ENCODE results near the gene APH1B. TPM values are rescaled to one million over a fixed set of nuclear protein-coding genes. Genes with fewer than 3 reads are reported as not detected.
"Not testable (repeated sequence)": the region's sequence is repeated elsewhere in the genome, so short reads cannot be mapped to it uniquely, and the experiment has no call there.

Gene APH1B
- total RNA-seq: 30.6 TPM

DNA sequence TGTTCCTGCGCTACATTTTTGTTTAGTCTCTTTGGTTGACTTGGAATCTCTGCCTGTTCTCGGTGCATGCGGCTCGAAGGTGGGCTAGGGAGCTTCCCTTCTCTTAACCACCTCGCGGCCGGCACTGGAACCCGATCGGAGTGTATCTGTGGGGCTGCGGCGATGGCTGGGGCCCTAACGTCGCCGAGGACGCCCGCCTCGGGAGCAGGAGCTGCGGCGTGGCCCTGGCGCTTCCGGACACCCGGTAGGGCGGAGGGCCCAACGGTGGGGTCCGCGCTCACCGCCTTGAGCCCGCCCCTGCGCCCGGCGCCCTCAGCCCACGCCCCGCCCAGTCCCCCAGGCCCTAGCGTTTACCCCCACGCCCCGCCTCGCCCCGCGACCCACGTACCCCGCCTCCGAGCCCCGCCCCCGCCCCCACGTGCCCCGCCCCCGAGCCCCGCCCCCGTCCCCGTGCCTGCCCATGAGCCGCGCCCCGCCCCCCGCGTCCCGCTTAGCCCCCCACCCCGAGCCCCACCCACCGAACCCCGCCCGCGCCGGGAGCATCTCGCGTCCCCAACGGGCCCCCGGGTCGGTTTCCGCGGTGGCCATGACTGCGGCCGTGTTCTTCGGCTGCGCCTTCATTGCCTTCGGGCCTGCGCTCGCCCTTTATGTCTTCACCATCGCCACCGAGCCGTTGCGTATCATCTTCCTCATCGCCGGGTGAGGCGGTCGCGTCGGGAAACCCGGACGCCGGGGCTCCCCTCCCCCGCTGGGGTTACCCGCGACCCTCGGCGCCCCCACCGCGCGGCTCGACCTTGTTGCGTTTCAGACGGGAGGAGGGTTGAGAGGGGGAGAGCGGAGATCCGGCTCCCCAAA, at the start of gene APH1B:
TSS of gene APH1B (plus strand) at position 568 of the 855 bp plus-strand sequence. CDS start at position 587, 19 bp downstream.
- DNase-seq: peak; percentile 78

DNA sequence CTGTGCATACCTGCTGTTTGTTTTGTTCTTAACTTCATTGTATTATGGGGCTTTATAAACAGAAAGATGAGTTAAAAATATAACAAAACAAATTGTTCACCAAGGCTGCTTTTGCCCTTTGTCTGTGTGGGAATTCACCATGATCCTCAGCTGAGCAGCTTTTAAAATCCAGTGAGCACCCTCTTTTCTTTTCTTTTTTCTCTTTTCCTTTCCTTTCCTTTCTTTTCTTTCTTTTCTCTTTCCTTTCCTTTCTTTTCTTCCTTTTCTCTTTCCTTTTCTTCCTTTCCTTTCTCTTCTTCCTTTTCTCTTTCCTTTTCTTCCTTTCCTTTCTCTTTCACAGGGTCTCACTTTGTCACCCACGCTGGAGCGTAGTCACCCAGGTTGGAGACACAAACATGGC, 49.7 kb upstream of the APH1B start:
- DNase-seq: no peak

DNA sequence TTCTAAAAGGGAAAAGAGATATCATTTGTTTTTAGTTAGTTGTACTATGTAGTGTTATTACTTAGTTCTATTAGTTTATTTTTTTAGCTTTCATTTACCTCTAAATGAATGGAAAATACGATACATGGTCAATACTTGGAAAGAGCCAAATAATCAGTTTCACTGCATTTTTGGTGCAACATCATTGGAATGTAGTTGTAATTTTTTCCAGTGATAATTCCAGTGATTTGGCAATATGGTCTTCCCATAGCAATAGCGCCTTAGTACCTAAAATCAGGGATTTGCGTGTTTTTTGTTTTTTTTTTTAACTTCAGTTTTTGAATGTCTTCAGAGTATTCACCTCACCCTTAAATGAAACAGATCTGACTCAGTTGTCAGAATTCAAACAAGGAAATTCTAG, 46.2 kb upstream of the APH1B start:
- no peak for DNase-seq

DNA sequence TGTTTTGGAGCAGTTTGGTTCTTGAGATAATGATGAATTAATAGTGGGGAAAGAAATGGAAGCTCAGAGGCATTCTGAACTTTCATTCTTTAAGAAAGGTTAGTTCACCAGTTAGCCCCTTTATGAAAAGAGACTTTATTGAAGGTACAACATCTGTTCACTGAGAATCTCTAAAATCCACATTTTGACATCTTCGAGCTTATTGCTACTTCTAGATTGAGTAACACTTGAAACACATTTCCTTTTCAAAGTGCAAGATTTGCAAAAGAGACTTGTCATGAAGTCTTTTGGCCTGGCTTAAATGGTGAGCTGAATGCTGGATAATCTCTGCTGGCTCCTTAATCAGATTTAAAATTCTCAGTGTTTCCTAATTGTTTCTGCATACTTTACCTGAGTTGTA, 45.7 kb upstream of the APH1B start:
- DNase-seq: no peak

DNA sequence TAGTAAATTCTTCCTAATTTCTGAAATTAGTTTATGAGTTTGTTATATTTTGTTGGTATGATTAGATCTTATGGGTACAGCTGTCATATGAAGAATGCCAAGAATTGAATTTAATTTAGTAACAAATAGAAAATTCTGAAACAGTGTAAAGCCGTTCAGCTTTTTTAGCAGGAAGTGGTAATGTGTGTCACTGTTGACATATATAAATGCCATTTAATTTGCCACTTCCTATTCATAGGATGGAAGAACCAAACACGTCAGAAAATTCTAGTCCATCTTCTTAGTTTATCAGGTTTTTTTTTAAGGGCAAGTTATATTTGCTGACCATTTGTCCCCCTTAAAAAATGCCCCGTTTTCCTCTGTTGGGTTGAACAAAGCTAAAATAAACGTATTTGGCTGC, 45.0 kb upstream of the APH1B start:
- no peak for DNase-seq

DNA sequence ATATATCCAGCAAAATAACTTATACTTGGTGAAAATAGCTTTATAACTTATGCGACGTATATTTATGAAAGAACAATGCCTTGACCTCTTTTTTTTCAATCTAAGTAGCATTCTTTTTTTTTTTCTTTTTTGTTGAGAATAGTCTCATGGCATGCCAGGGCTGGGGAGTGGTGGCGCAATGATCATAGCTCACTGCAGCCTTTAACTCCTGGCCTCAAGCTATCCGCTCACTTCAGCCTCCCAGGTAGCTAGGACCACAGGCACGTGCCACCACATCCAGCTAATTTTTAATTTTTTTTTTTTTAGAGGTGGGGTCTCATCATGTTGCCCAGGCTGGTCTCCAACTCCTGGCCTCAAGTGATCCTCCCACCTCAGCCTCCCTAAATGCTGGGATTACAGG, 44.5 kb upstream of the APH1B start:
- no peak for DNase-seq

DNA sequence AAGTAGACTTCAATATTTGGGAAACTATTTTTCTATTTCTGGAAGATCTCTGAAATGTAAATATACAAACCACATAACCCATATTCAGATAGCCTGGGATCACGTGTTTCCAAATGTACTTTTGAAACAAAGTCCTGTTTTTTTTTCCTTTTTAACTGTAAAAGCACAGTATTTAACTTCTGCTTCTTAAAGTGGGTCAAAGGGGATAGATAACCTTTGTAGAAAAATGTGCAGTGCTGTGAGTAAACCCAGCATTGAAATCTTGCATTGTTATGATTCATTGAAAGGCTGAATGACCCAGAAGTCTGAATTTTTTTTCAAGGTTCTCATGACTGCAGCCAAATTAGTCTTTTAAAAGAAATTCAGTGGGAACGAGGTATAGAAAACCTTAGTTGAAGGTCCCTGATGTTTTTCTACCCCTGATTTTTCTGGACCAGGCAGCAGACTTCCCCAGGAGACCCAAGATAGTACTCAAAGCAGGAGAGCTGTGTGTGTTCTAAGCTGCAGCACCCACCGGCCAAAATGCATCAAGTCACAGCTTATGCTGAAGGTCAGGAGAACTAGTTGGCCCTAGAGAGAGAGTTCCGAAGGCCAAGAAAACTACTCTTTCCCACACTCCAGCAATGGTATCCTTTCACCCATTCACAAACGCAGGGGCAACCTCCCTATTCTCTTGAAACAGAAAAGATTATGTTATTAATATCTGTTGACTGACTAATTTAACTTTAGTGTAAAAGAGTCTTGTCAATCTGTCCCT, 43.6 kb upstream of the APH1B start:
- no peak for DNase-seq

DNA sequence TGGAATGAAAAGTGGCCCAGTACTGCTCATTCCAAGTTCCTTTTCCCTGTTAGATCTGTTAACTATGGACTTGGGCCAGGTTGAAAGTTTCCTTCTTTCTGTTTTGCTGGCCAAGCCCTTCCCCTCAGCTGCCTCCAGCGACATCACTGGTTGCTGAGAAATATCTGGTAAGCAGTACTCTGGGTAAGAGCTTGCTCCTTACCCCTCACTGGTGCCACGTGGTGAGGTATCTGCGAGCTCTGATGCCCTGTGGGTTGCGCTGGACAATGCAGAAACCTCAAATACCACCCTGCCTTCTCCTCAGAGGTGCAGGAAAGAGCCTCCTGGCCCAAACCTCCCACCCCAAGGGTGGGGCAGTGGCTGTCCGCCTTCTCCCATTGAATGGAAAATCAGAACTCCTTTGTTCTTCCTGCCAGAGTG, 42.9 kb upstream of the APH1B start:
- no peak for DNase-seq

DNA sequence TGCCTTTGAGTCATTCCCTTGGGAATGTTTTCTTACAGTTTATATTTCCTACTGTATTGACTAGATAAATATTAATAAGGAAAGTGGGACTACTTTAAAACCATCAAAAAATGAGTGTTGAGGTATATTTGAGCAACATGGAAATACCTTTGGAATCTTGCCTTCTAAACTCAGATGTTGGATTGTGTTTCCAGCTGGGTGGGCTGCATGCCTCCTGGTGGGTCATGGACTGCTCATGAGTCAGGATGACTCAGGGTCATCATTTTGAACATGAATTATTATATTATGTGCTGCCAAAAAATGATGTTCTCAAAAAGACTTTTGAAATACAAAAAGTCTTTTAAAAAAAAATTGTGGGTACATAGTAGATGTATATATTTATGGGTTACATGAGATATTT, 41.1 kb upstream of the APH1B start:
- DNase-seq: no peak

DNA sequence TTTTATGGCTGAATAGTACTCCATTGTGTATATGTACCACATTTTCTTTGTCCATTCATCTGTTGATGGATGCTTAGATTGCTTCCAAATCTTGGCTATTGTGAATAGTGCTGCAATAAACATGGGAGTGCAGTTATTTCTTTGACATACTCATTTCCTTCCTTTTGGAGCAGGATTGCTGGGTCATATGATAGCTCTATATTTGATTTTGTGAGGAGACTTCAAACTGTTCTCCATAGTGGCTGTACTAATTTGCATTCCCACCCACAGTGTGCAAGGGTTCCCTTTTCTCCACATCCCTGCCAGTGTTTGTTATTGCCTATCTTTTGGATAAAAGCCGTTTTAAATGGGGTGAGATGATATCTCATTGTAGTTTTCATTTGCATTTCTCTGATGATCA, 40.3 kb upstream of the APH1B start:
- DNase-seq: not testable (repeated sequence)

DNA sequence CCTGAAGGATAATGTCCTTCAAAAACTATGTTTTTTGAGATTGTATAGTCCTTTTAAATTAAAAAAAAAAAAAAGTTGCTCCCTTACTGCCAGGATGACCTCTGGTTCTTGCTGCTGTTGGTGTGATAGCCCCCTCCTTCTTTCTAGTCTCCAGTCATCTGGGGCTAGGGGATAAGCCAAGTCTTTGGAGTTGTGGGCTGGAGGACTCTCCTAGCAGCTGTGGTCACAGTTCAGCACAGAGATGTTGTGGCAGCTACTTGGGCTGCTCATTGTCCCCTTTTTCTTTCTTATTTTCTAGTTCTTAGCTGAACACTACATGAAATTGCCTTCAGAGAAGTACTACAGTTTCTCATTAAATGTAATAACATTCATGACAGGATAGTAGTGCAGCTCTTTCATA, 39.2 kb upstream of the APH1B start:
- no peak for DNase-seq

DNA sequence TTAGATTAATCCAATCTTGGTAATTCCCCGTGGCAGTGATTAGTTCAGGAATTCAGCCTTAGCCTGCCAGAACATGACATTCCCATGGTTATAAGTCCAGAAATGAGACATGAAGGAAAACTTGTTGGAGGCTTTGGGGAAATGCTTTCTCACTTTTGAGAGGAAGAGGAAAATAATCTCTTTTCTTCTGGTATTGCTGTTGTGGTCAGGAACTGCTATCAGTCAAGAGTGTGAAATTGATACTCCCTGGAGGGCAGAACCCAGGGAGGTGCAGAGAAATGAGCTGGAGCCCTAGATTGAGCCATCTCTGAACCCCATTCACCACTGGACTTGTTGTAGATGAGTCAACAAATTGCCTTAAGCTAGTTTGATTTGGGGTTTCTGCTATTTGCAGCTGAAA, 38.6 kb upstream of the APH1B start:
- DNase-seq: no peak

DNA sequence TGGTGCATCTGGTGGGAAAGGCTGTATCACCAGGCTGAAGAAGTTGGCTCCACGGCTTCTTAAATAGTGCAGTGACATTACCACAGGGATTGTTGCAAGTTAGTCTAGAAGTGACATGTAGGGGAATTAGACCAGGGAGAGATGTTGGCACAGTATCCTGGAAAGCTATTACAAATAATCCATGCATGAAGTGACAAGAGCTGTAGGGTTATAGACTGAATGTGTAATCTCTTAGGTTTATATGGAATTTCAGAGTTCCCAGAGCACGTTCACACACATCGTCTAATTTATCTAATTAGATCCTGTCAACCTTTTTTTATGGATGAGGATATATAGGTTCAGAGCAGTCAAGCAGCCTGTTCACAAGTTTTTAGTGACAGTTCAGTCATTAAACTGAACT, 37.3 kb upstream of the APH1B start:
- DNase-seq: no peak

DNA sequence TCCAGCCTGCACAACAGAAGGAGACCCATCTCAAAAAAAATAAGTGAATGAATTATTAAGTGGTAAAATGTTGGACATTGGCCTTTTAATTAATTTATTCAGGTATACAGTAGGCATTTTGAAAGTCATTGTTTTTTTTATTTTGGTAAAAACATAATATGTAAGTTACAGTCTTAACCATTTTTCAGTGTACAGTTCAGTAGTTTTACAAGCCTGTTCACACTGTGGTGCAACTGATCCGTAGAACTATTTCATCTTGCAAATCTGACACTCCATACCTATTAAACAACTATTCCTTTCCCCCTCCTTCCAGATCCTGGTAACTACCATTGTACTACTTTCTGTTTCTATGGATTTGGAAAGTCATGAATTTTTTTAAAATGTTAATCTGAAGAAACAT, 36.1 kb upstream of the APH1B start:
- no peak for DNase-seq

DNA sequence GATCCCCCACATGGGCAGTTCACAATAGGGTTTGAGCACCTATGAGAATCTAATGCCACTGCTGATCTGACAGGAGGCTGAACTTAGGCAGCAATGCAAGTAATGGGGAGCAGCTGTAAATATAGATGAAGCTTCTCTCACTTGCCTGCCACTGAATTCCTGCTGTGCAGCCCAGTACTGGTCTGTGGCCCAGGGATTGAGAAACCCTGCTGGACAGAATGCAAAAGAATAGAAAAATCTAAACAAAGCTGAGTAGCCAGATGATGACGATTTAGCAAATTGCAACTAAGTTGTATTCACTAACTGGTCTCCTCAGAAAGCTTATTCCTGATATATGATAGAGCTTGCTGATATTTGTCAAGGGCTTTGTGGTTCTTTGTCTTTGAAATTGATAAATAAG, 34.3 kb upstream of the APH1B start:
- no peak for DNase-seq

DNA sequence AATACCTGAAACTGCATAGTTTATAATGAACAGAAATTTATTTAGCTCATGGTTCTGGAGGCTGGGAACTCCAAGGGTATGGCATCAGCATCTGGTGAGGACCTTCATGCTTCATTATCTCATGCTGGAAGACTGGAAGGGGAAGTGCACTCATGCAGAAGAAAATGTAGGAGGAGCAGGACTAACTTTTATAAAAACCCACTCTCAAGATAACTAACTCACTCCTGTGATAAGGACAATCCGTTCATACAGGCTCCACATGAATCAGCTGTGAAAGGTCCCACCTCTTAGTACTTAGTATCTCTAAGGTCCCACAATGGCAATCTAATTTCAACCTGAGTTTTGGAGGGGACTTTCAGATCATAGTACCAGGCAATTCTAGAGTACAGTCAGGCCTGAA, 33.6 kb upstream of the APH1B start:
- DNase-seq: no peak

DNA sequence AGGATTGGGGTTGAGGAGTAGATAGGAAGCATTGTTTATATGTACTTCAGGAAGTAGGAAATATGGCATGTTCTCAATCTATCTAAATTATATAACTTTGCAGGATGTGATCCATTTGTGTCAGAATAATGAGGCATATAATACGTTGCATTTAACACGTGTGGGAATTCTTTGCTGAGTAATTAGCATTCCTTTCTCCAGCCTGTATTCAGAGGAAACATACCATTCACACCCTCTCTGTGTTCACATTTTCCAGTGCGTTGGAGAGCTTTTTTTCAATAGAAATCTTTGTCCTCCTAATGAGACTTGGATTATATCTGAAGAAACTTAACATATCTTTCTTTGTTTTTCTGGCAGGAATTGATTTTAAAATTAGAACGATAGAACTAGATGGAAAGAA, 33.0 kb upstream of the APH1B start:
- DNase-seq: no peak

DNA sequence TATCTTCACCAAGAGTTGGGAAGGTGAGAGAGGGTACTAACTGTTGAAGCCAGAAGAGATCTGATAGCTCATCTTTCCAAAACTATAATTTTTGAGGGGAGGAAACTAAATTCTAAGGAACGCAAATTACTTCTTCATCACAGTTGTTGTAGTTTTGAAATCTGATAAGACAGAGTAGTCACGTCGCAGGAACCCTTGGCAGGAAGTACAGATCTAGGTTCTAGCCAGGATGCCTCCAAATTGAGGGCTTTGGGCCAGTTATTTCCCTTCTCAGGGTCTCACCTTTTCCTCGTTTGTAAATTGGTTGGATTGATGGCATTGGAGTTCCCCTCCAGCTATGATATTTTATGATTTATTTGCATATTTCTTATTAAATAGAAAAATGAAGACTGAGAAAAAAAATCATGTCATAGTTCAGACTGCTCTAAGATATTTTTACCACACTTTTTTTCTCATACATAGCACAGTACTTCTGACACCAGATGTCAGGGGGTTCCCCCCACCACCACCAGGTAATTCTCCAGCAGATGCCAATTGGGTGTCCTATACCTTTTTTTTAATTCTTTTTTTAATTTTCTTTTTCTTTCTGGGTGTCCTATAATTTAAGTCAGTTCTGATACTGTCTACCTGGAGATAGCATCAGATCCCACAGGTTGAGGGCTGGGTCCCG, 32.3 kb upstream of the APH1B start:
- DNase-seq: no peak

DNA sequence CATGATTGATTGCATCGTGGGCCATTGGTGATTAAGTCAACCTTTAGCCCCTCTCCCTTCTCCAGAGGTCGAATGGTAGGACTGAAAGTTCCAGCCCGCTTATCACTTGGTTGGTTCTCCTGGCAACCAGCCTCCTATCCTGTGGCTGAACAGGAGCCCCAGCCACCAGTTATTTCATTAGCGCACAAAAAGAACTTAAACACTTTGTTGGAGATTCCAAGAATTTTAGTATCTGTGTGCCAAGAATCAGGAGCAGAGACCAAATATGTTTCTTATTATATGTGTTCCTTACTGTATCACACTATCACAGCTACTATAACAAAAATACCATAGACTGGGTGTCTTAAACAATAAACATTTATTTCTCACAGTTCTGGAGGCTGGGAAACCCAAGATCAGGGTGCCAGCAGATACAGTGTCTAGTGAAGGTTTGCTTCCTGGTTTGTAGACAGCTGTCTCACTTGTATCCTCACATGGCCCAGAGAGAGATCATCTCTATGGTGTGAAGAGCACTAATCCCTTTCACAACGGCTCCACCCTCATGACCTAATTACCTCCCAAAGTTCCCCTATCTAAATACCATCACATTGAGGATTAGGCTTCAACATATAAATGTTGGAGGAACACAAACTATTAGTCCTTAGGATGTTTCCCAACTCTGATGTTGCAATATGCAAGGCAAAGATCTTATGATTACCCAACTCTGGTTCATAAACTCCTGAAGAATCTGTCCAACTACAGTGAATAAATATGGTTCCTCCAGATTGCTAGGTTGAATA, 30.5 kb upstream of the APH1B start:
- no peak for DNase-seq

DNA sequence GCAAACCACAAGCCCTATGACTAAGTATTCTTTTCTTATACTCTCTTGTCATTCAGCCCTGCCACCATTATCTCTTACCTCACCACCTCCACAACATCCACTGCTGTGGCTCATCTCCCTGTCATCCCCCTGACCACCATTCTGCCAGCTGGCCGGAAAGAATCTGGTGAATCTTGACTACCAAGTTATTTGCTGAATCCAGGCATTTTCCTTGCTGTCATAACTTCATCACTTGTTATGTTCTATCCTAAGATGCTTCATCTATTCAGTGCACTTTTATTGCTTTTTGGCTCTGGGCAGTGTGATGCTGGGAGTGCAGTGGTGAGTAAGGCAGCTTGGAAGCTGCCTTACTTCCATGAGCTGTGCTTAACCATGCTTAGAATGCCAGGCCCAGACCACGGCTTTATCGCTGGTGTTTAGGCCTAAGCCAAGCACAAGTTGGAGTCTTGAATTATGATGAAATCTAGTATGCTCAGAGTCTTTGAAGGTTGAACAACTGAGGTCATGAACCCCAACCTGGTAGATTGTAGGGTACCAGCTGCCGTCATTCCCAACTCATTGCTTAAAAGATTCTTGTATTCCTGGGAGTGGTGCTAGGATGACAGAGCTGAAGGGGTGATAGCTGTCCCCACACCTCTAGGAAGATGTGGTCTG, 27.0 kb upstream of the APH1B start:
- no peak for DNase-seq

DNA sequence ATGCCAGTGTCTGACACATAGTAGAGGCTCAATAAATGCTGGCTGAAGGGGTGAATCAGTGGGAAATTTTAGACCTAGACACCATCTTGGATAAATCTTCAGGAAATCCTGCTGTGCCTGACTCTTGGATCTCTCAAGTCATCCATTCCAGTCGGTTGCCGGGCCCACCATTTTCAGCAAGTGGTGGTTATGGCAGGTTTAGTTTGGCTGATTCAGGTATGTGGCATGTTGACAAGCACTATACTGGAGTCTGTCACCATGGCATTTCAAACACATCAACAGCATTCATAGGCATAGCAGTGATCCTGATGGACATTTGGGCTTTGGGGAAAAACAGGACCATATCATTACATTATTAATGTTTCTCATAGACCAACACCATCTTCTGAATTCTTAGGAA, 25.7 kb upstream of the APH1B start:
- DNase-seq: no peak

DNA sequence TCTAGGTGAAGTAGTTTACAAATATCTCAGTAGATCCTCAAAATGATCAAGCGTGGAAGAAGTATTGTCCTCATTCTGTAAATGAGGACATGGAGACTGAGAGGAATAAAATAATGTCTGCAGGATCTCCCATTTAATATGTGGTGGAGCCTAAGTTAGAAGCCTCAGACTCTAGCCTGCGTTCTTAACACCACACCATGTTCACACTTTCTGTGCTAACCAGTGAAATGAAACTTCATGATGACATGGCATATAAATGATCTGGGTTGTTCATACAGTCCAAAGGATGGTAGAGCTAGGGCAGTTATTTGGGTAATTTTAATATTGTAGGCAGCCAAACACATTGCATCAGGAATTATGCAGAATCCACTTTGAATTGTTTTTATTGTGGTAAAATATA, 25.1 kb upstream of the APH1B start:
- no peak for DNase-seq
